Uterus (tissue), 4 donors: ENCODE results near the gene CEP162. TPM values are rescaled to one million over a fixed set of nuclear protein-coding genes. Genes with fewer than 3 reads are reported as not detected.
"Not testable (repeated sequence)": the region's sequence is repeated elsewhere in the genome, so short reads cannot be mapped to it uniquely, and the experiment has no call there.

Source experiments
- DNase-seq, 2 donors: peaks; one replicate each; pipeline ENCODE4 v3.0.0-alpha.2; 2019 to 2020
- H3K27ac ChIP-seq, 2 donors: fragments of 200-600 bp; sonication (generic); 1 replicate in 1 of 2; 2 replicates in 1 of 2; pipeline ENCODE4 v1.5.1; 2016 to 2018
- H3K27me3 ChIP-seq, 2 donors: fragments of 200-600 bp; sonication (generic); one replicate each; pipeline ENCODE4 v1.5.1; 2018 to 2019; ENCODE audit warnings: control low read depth in 1 of 2
- H3K36me3 ChIP-seq, 2 donors: fragments of 200-600 bp; sonication (generic); one replicate each; pipeline ENCODE4 v1.5.1; 2019; ENCODE audit warnings: control low read depth in 1 of 2
- H3K4me1 ChIP-seq, 2 donors: fragments of 200-600 bp; sonication (generic); one replicate each; pipeline ENCODE4 v1.5.1; 2018 to 2019; ENCODE audit warnings: control low read depth in 1 of 2
- H3K4me3 ChIP-seq, 2 donors: fragments of 200-600 bp; sonication (generic); 1 replicate in 1 of 2; 2 replicates in 1 of 2; pipeline ENCODE4 v1.5.1; 2018 to 2019; ENCODE audit warnings: mild to moderate bottlenecking in 1 of 2
- H3K9me3 ChIP-seq, 2 donors: fragments of 200-600 bp; sonication (generic); one replicate each; pipeline ENCODE4 v1.5.1; 2019; ENCODE audit warnings: control low read depth in 1 of 2
- CTCF ChIP-seq, 4 experiments: fragments of 200-600 bp in 2 of 4; fragments of 450-650 bp in 2 of 4; sonication (generic) in 2 of 4; IDR thresholded peaks; one replicate each; pipeline ENCODE4 v1.5.1; 2016 to 2019; ENCODE audit warnings: antibody characterized with exemption in 4 of 4, mild to moderate bottlenecking in 2 of 4, moderate library complexity in 1 of 4
- POLR2A ChIP-seq, 2 donors: fragments of 450-650 bp; IDR thresholded peaks; one replicate each; pipeline ENCODE4 v1.6.1; 2016; ENCODE audit warnings: antibody characterized with exemption in 2 of 2, mild to moderate bottlenecking in 1 of 2, moderate library complexity in 1 of 2
- intact Hi-C: fragments of 100-400 bp; cut with DNase I; formaldehyde crosslinking; loops from one replicate; pipeline ENCODE4 v1.15.1; 2023; ENCODE audit warnings: low total_unique reads
- total RNA-seq, 4 donors: library from RNA; depleted of rRNA in 3 of 4; stranded (reverse); fragments of >200 nt in 3 of 4; gene quantifications; one replicate each; pipeline versions ENCODE4 v1.1.0 to v1.2.4, GENCODE V29; 2014 to 2023
- donor health status: DM: yes; HTN: yes; CAD: no.

CEP162 gene
- total RNA-seq, 4 donors from 2014 or later = 7.7 to 32.5 (median 15.5) TPM

DNA sequence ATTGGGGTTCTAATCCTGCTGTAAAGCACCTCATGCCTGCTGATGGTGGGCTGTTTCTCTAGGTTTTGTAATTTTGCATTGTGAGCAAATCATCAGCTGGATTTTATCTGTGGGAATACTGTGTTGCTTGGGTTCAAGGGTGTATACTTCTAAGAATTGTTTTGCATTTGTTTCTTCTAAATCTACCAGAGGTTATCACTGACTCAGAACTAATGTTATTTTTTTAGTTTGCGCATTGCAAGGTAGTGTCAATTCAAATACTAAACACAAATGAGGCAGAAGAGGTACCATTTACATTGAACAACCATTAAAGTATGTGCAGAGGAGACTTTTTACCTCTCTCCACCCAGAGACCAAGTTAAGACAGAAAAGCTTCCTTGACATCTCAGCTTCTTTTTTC lies 60.0 kb downstream of the CEP162 start:
- H3K36me3 ChIP-seq = no peaks in the 10 kb centered on the region
- no peaks in the 10 kb centered on the region for H3K4me1 ChIP-seq
- H3K4me3 ChIP-seq = no peak overlapping the region
- intact Hi-C loops = no loop called here
- TF ChIP-seq CTCF (IDR thresholded peaks at IDR 0.05) (no peak), POLR2A (IDR thresholded peaks at IDR 0.05) (no peak)
- no peak for DNase-seq
- no peak overlapping the region for H3K27ac ChIP-seq
- H3K27me3 ChIP-seq = no peaks in the 10 kb centered on the region
- H3K9me3 ChIP-seq = no peaks in the 10 kb centered on the region

DNA sequence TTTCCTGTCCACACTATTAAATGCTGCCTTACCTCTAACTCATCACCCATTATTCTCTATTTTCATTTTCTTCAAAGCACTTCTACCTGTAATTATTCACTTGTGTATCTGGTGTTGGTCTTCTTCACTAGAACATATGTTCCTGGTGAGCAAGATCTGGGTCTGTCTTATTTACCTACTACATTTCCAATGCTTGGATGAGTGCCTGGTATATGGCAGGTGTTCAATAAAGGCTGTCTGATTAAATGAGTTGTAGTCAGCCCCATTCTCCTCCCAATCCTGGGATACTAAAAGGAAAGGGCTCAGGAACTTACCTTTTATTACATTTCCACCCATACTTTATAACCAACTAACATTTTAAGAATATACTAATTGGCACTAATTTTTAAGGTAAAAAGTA lies 61.0 kb downstream of the CEP162 start:
- Histone ChIP-seq H3K4me1 (no peaks in the 10 kb centered on the region), H3K4me3 (no peak overlapping the region), H3K36me3 (no peaks in the 10 kb centered on the region), H3K9me3 (no peaks in the 10 kb centered on the region), H3K27me3 (no peaks in the 10 kb centered on the region), H3K27ac (no peak overlapping the region)
- DNase-seq = no peak
- TF ChIP-seq POLR2A (IDR thresholded peaks at IDR 0.05) (no peak), CTCF (IDR thresholded peaks at IDR 0.05) (no peak)
- intact Hi-C loops = no loop called here

- H3K36me3 ChIP-seq, H3K27ac ChIP-seq, DNase-seq, H3K4me3 ChIP-seq, H3K9me3 ChIP-seq, intact Hi-C loops, H3K27me3 ChIP-seq, H3K4me1 ChIP-seq: not testable (repeated sequence)
These were observed 63.1 kb downstream of the CEP162 start for GRCh38 chr6:84164328-84164727.

DNA sequence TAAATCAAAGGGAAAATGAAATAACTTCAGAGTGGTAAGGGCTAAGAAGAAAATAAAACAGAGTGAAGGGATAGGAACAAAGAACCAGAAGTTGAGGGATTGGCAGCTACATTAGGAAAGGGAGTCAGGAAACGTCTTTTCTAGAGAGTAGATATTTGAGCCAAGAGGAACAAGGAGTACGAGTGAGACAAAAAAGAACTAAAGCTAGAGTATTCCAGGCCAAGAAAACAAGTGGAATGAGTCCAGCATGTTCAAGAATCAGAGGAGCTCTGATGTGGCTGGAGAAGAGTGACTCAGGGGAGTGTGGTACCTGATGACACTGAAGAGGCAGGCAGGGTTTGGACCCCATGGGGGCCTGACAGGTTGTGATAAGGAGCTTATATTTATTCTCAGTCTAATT lies 66.3 kb downstream of the CEP162 start:
- Histone ChIP-seq H3K36me3 (no peaks in the 10 kb centered on the region), H3K4me3 (no peak overlapping the region), H3K9me3 (no peaks in the 10 kb centered on the region), H3K4me1 (no peaks in the 10 kb centered on the region), H3K27ac (no peak overlapping the region), H3K27me3 (no peaks in the 10 kb centered on the region)
- no peak for DNase-seq
- TF ChIP-seq CTCF (IDR thresholded peaks at IDR 0.05) (no peak), POLR2A (IDR thresholded peaks at IDR 0.05) (no peak)
- intact Hi-C loops = no loop called here

DNA sequence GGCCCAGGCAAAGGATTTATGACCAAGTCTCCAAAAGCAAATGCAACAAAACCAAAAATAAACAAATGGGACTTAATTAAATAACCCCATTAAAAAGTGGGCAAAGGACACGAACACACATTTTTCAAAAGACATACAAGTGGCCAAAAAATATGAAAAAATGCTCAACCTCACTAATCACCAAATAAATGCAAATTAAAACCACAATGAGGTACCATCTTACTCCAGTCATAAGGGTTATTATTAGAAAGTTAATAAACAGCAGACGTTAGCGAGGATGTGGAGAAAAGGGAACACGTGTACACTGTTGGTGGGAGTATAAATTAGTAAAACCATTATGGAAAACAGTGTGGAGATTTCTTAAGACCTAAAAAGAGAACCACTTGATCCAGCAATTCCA lies 71.1 kb downstream of the CEP162 start:
- no peaks in the 10 kb centered on the region for H3K36me3 ChIP-seq
- H3K9me3 ChIP-seq = no peaks in the 10 kb centered on the region
- no peak overlapping the region for H3K27ac ChIP-seq
- TF ChIP-seq POLR2A (IDR thresholded peaks at IDR 0.05) = no peak
- TF ChIP-seq CTCF (IDR thresholded peaks at IDR 0.05) = no peak
- H3K27me3 ChIP-seq = no peaks in the 10 kb centered on the region
- H3K4me3 ChIP-seq = no peak overlapping the region
- no peaks in the 10 kb centered on the region for H3K4me1 ChIP-seq
- intact Hi-C loops = no loop called here
- DNase-seq = no peak

GRCh38 chr6:84151669-84152068 lies 75.8 kb downstream of the CEP162 start:
- intact Hi-C loops = no loop called here
- no peaks in the 10 kb centered on the region for H3K4me1 ChIP-seq
- no peak overlapping the region for H3K4me3 ChIP-seq
- H3K36me3 ChIP-seq = no peaks in the 10 kb centered on the region
- no peak for DNase-seq
- TF ChIP-seq CTCF (IDR thresholded peaks at IDR 0.05) = no peak
- no peaks in the 10 kb centered on the region for H3K27me3 ChIP-seq
- H3K27ac ChIP-seq = no peak overlapping the region
- no peaks in the 10 kb centered on the region for H3K9me3 ChIP-seq
